Middle frontal gyrus (tissue), 1 donor: ENCODE measurements around the gene EFNB3.

ENCODE experiments used
- DNase-seq: peaks from one replicate; pipeline ENCODE4 v3.0.0-alpha.2; 2015; ENCODE audit warnings: low spot score; ENCODE audit errors: extremely low spot score

EFNB3 gene

DNA sequence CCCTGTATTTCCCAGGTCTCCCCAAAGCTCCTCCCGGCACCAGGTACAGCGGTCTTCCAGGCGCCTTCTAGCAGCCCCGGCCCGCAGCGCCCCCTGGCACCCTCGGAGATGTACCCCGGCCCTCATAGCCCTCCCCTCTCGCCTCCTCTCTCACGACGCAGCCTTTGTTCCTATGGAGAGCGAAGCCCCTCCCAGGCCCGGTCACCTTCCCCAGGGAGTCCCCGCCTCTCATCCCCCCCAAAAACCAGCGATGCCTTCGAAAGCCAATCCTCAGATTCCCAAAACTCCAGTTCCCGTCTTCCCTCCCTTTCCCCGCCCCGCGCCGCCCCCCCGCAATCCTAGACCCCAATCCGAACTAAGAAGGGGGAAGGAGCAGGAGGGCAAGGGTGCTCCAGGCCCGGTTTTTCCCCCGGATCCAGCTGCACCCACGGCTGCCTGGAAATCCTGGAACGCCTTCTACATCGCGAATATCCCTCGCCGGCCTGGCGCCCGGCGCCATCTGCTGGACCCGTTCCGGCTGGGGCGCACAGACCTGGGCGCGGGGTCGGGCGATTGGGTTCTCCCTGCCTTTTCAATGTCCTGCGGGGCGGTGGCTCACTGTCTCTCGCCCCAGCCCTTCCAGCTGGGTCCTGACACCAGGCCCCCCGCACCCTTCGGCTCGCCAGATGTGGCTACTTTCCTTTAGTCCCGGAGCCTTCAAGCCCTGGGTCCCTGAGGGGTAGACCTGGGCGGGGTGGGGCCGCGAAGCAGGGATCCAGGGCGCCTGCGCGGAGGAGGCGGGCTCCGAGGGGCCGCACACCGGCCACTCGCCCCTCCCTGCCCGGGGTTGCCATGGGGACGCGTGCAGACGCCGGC lies 12.1 kb downstream of the EFNB3 start, which contains the start of gene DNAH2:
DNAH2 (plus strand) TSS at position 844 of the 855 bp plus-strand sequence. CDS start 1,991 bp downstream, outside the sequence.
- peak; percentile 56 for DNase-seq

DNA sequence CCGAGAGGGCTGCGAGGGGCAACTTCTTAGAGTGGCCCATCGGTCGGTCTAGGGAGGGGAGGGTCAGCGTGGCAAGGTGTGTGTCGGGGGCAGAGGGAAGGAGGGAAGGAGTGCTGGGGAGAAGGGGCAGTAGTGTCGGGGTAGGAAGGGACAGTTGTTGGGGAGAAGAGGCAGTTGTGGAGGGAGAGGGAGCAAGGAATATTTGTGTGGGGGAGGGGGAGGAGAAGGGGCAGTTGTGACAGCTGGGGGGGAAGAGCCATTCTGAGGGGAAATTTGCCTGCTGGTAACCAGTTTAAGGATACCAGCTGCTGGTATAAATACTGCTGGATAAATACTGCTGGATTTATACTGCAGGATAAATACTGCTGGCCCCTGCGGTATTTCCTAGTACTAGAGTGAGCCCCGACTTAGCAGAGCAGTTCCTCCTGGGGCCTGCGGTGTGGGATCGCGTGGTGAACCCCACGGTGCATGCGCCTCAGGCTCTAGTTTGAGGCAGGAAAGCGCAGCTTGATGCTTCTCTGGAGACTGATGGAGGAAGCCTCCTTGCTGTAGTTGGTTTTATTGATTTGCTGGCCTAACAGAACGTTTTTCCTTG lies 12.9 kb downstream of the EFNB3 start:
- DNase-seq = no peak

DNA sequence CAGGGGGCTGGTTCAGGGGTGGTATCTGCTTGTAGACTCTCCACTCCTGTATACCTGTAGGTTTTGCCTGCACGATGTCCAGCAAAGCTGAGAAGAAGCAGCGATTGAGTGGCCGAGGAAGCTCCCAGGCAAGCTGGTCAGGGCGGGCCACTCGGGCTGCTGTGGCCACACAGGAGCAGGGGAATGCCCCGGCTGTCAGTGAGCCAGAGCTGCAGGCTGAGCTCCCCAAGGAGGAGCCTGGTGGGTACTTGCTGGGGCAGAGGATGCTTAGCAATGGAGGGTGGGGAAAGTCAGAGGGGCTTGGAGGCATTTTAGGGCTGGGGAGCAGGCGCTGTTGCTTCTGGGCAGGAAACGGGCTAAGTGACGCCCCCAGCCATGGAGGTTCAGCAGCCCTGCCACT lies 14.7 kb downstream of the EFNB3 start:
- DNase-seq = no peak

DNA sequence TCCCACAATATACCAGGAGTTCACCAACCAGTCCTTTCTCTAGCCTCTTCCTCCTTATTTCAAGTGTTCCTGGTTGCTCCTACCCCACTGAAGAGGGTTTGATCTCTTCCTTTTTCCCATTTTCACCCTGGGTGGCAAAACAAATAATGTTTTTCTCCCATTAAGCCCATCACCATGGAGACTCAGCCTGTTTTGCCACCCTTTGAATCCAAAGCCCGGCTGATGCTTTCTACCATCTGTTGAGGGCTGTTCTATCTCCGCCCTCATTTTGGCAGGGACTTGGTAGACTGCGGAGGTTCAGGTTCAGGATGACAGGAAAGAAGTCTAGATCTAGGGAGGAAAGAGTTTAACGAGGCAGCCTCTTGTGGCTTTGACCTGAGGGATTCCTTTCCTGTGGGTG lies 15.1 kb downstream of the EFNB3 start:
- no peak for DNase-seq

DNA sequence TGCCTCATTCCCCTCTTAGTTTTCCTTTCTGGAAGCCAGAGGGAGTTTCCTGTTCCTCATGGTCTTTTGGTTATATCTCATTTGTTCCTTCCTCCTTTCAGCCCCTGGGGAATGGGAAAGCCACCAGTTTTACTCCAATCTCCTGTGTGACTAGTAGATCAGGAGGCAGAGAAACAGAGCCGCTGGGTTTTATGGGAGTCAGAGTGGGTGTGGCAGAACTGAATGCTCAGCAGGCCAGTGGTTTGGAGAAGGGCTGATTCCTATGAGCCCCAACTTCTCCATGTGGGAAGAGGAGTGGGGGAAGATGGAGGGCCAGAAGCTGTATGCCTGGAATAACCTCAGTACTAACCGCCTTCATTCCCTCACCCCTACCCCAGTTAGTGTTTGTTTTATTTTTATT lies 16.6 kb downstream of the EFNB3 start:
- no peak for DNase-seq

DNA sequence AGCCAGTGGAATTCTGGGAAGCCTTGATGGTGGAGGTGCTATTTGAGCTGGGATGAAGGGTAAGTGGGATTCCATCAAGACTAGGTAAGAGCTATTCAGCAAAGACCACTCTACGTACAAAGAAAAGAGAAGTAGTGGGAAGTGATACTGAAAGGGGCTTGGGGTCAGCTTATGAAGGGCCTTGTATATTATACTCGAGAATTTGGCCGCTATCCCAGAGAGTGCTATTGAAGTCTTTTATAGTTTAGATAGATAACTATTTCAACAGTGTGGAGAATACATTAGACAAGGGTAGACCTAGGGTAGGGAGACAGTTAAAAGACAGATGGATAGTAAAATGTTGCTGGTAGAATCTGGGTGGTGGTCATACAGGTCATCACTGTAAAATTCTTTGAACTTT lies 22.9 kb downstream of the EFNB3 start:
- DNase-seq = no peak

DNA sequence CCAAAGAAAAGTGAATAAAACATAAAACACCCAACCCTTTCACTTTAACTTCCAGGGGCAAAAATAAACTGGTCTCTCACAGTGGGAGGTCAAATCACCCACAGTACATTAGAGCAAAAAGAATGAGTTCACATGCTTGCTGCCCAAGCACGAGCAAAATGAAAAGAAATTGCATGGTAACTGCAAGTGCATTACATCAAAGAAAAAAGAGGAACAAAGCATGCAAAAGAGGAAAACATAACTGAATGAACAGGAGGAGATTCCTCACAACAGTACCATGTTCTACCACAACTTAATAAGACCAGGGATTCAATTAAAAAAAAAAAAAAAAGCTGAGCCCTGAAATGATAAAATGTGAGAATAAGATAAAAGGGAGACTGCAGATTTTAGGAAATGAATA lies 24.8 kb downstream of the EFNB3 start:
- no peak for DNase-seq

DNA sequence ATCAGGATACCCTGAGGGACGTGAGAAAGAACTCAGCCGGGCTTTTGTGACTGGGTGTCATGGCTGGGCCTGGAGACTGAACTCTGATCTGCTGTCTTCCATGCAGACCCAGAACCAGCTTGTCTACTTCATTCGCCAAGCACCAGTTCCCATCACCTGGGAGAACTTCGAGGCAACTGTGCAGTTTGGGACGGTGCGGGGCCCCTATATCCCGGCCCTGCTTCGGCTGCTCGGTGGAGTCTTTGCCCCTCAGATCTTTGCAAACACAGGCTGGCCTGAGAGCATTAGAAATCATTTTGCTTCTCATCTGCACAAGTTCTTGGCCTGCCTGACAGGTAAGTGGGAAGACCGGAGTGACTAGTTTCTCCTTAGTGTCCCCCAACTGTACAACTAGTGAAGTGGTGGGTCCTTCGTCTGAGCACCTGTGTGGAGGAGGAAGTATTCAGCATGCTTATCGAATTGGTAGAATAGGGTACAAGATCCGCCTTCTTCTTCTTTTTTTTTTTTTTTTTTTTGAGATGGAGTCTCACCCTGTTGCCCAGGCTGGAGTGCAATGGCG lies 28.1 kb downstream of the EFNB3 start:
- no peak for DNase-seq

DNA sequence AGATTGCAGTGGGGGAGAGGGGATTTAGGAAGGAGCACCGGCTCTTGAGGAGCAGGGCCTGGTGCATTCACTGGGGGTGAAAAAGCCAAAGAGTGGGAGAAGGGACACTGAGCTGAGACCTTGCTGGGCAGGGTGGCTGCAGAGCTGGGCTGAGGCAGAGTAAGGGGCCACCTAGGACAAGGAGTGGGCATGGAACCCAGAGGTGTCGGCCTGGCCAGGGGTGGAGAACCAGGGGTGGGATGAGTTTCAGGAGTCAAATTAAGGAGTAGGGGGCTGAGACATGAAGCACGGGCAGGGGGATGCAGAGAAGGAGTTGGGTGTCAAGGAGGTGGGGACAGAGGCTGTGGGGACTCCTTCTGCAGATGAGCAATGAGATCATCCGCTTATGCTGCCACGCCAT lies 32.6 kb downstream of the EFNB3 start:
- DNase-seq = no peak

DNA sequence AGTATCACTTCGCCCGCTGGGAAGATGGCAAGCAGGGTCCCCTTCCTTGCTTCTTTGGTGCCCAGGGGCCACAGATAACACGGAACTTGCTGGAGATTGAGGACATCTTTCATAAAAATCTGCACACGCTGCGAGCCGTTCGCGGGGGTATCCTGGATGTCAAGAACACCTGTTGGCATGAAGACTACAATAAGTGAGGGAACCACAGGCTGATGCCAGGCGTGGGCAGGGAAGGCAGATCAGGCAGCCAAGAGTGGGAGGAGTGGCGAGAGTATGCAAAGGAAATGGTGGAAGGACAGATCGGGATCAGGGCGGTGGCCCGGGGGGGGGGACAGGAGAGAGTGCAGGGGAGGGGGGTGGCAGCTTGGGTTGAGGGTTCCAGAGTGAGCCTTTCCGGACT lies 34.7 kb downstream of the EFNB3 start:
- DNase-seq = no peak

DNA sequence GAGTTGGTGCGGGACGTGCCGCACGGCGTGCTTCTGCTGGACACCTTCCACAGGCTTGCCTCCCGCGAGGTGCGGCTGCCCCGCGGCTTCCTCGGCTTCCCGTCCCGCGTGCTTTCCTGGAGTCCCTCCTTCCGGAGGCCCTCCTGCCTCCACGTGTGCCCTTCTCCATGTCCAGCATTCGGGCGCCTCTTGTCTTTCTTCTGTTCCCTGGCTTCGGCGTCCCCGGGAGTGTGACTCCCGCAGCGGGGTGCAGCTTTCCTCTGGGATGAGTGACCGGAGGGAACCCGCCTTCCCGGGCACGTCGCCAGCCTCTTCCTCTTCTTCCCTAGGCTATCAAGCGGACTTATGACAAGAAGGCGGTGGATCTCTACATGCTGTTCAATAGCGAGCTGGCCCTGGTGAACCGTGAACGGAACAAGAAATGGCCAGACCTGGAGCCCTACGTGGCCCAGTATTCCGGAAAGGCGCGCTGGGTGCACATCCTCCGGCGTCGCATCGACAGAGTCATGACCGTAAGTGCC lies 35.5 kb downstream of the EFNB3 start:
- no peak for DNase-seq

DNA sequence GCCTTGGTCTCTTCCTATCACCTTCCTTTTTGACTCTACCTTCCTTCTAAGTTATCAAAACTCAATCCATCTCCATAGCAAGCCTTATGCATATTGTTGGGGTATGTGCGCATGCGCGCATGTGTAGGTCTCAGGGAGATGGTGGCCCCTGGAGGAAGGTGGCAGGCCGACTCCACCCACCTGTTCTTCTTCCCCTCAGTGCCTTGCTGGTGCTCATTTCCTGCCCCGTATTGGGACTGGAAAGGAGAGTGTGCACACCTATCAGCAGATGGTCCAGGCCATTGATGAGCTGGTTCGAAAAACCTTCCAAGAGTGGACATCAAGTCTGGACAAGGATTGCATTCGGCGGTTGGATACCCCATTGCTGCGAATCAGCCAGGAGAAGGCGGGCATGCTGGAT lies 37.7 kb downstream of the EFNB3 start:
- no peak for DNase-seq

DNA sequence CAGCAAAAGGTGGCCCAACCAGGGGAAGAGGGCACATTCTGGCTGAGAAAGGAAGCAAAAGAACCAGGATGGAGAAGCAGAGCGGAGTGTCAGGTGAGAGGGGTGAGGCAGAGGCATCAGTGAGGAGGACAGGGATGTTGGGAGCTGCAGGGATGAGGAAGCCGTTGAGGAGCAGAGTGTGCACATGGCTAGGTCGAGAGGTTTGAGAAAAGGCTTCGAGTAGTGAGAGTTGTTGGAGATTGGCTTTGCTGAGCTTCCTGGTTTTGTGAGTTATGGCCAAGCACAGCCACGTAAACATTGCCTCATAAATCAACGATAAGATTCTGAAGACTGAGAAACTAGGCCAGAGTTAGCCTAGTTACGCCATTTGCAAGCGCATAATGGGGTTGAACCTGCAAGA lies 39.4 kb downstream of the EFNB3 start:
- no peak for DNase-seq

DNA sequence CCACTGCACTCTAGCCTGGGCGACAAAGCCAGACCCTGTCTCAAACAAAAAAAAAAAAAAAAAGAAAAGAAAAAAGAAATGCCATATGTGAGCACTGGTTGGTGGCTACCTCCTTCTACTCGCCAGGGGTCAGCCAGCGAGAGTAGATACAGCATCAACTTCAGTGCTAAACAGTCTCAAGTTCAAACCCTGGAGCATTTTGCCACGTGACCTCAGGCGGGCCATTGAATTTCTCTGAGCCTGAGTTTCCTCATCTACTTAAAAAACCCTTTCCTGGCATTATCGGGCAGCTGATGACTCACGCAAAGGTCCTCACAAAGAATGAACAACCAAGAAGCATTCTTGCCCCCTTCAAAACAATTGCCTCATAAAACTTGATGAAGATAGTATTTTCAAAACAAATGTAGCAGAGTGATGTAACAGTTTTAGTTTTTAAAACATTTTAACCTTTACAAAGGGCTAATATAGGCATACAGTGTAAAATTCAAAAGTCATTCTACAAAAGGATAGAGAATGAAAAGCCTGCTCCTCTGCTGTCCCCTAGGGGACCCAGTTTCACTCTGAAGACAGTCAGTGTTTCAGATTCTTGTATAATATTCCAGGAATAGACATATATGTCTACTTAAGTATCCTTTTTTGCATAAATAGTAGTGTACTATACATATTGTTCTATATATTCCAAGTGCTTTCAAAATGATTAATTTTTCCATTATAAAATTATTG lies 40.9 kb downstream of the EFNB3 start:
- DNase-seq = no peak

DNA sequence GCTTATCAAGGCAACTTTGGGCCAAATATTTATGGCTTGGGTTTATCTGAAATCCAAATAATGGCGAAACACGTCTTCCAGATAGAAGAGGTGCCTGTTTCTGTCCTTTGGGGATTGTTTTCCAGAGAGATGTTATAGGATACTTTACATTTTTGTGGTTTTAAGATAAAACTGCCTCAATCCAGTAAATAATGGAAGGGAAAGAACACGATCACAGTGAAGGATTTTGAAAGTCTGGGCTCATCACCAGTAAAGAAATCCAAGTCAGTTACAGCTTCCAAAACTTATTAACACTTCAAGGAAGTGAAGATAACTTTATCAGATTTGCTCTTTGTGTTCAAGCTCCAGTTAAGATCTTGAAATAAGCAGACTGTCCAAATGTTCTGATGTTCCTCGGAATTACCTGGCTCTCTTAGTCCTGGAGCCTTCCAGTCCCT lies 42.7 kb downstream of the EFNB3 start:
- DNase-seq = no peak

DNA sequence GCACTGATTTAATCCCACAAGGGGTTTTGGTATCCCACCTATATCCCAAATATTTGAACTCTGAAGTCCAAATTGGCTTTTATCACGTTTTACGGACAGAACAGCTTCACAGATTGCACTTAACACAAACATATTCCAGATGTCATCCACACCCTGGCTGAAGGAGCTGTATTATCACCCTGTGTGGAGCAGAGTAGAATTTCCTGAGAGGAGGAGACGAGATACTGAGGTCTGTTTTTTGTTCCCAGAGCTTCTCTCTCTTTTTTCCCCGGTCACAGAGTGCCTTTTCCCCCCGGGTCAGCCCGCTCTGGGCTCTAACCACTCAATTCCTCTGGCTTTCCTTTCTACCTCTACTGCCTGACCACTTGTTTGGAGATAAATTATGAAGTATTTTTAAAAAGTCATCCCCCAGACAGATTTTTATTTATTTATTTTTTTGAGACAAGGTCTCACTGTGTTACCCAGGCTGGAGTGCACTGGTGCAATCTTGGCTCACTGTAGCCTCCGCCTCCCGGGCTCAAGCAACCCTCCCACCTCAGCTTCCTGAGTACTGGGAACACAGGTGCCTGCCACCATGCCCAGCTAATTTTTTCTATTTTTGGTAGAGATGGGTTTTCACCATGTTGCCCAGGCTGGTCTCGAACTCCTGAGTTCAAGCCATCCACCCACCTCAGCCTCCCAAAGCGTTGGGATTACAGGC lies 43.2 kb downstream of the EFNB3 start:
- no peak for DNase-seq

DNA sequence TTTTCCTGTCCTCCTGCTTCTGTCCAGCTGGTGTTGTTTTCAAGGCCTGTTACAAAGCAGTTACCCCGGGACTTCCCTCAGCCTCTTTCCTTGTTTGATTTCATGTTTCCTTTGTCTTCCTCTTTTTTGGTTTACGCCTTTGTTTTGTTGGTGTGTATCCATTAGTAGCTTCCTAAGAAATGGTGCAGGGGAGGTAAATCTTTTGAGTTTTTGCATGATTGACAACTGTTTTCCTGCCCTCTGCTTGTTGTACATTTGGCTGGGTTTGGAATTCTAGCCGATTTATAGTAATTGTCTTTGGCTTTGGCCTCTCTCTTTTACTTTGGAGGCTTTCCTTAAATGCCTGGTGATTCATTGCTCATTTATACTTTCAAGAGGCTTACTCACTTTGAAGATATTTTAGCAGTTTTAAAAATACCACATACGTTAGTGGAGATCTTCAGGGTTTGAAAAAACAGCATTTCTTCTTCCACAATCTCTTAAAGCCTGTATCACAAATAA lies 45.4 kb downstream of the EFNB3 start:
- DNase-seq = peak; percentile 32

DNA sequence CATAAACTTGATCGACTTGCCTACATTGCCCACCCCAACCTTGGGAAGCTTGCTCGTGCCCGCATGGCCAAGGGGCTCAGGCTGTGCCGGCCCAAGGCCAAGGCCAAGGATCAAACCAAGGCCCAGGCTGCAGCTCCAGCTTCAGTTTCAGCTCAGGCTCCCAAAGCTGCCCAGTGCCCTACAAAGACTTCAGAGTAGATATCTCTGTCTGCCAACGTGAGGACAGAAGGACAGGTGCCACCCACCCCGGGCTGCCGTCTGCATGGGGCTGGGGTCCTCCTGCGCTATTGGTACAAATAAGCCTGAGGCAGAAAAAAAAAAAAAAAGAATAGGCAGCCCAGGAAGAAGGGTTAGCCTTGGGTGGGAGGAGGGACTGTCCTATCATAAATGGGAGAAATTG lies 49.7 kb downstream of the EFNB3 start:
- no peak for DNase-seq

DNA sequence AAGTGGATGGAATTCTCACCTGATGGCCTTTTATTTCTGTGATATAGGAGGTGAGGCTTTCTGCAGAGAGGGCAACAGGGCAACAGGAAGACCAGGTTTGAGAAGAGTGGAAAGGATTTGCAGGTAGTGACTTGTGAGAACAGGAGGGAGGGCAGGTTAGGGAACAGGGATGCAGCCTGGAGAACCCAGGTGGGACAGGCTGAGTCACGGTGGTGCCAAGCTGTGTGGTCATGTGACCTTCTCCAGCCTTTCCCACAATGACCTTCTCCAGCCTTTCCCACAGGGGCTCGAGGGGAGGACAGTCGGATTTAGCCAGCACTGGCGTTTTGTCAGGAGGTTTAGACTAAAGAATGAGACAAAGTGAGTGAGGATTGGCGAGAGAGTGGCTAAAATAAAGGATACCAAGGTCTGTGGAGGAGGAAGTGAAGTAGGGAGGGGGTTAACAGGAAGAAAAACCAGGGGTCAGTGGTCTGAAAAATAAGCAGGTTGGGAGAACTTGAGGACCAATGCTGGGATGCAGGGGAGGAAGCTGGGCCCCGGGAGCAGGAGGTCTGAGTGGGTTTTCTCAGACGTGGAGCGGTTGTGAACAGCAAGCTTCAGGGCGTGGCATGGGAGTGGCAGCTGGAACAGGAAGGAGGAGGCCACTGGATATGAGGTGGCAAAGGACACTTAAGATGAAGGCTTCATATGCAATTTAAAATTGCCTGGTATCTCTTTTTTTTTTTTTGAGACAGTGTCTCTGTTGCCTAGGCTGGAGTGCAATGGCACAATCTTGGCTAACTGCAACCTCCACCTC lies 50.3 kb downstream of the EFNB3 start:
- no peak for DNase-seq

DNA sequence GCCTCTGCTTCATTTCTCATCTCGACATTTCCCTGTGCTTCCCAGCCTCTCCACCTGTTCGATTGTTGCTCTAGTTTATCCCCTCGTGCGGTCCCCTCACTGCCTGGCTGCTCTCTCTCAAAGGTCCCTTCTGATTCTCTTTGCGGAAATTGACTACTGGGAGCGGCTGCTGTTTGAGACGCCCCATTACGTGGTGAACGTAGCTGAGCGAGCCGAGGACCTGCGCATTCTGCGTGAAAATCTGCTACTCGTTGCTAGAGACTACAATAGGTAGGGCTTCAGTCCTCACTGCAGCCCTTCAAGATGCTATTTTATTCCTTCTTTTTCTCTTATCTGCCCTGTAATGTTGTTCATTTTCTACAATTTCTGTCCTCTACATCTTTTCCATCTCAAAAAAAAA lies 52.0 kb downstream of the EFNB3 start:
- DNase-seq = no peak
